ENCODE measurements around the gene CNDP1. TPM values are rescaled to one million over a fixed set of nuclear protein-coding genes. Genes with fewer than 3 reads are reported as not detected.

Gene CNDP1
- total RNA-seq, 1 donor from 2014 or later = not detected

DNA sequence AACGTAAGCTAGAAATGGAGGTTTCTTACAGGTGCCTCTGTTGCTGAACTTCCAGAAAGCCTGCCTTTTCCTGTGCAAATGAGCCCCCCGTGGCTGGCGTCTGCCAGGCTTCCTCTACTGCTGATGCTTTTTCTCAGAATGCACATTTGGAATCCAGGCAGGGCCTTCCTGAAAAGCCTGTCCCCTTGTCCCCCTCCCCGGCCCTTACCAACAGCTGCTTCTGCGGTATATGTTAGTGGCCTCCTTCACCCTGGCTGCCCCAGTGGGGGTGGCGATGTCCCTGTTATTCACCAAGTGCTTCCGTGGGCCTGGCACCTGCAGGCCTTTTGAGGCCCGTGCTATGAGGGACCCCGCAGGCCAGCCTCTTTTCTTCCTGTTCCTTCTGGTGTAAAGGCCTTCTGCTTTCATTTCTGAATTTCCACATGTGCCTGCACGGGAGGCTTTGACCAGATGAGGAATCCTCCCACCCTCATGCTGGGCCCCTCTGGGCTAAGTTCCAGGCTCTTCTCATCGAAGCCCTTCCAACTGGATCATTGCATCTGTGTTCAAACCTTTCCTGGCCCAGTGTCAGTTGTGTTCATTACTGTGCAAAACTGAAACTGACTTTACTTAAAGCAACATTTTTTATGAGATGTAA is 27.7 kb upstream of the CNDP1 start:
- no peak for ATAC-seq

DNA sequence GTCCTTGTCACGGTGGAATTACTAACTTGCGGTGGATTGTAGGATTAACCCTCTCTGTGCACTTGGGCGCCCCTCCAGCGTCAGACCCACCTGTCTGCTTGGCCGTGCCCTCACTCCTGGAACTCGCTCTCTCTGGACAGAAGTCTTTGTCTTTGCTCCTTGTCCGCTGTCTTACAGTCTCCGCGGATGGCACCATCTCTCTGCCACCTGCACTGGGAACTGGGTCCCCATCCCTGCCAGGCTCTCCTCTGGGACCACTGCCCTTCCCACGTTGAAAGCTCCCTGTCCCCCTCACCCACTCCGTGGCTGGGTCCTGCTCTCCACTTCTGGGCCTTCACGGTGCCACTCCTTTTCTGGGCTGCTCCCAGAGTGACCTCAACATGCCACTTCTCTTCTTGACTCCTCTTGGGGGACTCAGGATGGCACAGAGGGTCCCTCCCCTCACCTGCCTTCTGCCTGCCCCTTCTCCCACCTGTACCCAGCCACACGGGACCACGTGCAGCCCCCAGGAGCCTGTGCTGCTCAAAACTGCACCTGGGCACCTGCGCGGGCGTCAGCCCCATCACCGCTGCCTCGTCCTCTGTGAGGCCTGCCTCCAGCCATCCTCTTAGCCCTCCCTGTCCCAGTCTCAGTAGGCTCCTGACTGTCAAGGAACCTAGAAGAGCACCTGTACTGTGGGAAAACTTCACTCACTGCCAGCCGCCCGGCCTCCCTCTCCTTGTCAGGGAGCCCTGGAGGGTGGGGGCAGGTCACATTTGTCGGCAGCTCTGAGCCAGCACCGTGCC is 27.0 kb upstream of the CNDP1 start:
- no peak for ATAC-seq

DNA sequence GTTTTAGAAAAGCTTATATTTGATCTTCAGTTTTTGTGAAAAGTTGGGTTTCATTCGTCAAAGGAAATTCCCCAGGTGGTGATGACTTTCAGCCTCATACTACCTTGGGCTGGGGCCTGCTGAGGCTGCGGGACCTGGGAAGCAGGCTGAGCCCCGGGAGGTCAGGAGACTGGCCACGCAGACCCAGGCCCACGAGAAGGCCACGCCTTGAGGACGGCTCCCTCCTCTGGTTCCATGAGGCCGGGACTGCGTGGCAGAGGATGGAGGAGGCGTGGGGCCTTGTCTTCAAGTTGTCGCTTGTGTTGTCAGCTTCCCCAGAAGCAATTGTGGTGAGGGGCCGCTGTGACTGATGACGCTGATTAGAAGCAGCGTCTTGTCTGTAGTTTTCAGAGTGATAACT is 26.4 kb upstream of the CNDP1 start:
- ATAC-seq = no peak

DNA sequence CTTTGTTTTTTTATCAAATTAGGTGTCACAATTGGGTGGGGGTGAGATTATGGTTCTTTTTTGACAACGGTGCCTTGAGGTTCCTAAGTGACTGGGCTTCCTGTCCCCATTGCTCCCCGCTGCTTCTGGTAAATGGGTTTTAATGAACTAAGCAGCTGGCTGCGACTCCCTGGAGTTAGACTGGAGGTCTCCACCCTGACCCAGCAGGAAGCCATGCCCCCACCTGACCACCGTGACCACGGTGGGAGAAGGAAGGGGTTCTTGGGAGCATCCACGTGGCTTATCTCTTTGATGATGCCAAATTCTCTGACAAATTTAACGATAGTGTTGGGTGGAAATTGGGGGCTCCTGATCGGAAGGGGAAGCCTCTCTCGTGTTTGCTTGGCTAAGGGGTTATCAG is 25.9 kb upstream of the CNDP1 start:
- ATAC-seq = no peak

DNA sequence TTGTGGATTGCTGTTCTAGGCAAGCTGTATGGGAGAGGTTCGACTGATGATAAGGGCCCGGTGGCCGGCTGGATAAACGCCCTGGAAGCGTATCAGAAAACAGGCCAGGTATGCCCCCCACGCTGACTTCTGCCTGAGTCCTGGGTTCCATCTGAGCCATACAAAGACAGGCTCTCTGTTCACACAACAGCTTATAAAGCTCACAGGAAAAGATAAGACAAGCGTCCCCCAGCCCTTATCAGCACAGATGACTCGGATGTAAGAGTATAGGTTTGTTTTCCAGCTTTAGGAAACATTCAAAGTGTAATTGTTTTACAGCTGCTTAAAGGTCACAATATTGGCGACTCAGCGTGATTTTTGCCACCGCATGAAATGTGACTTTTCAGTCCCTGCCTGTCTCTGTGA is 25.5 kb upstream of the CNDP1 start:
- ATAC-seq = no peak

DNA sequence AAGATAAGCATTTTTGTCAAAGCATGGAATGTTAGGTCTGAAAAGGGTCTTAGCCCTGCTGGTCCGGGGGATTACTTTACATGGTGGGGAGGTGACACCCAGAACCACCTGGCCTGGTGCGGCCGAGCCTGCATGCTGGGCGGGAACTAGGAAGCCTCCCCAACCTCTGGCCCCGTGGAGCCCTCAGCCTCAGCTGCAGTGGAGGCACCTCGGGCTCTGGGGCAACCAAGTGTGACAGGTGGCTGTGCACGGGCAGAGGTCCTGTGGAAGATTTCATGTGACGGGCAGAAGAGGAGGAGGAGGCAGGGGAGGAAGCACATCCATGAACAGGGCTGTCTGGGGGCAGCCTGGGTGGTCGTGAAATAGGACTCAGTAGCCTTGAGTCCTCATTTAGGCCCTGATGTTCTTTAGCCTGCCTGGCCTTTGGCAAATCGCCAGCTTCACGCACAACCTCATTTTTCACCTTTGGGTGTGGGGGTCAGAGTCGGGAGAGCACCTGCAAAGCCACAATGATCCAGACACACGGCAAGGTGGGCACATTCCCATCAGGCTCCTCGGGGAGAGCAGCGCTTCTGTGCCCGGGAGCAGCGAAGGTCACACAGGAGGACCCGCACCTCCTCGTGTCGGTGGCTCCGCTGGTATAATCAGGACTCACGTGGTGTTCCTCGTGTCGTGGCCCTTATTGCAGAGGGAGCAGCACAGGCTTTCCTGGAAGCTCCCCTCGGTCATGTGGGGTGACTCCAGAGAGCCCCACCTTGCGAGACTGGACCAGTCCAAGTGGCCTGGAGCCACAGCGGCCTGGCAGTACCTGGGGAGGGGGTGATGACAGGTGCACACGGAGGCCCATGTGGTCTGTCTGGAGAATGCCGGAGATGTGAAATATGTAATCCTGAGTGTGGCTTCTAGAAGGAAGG is 24.2 kb upstream of the CNDP1 start:
- no peak for ATAC-seq

DNA sequence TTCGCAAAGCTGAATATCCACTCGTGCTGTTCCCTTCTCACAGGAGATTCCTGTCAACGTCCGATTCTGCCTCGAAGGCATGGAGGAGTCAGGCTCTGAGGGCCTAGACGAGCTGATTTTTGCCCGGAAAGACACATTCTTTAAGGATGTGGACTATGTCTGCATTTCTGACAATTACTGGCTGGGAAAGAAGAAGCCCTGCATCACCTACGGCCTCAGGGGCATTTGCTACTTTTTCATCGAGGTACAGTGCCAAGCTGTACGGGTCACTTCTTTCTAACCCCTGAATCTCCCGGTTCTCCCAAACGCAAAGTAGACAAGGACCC is 23.6 kb upstream of the CNDP1 start:
- no peak for ATAC-seq

DNA sequence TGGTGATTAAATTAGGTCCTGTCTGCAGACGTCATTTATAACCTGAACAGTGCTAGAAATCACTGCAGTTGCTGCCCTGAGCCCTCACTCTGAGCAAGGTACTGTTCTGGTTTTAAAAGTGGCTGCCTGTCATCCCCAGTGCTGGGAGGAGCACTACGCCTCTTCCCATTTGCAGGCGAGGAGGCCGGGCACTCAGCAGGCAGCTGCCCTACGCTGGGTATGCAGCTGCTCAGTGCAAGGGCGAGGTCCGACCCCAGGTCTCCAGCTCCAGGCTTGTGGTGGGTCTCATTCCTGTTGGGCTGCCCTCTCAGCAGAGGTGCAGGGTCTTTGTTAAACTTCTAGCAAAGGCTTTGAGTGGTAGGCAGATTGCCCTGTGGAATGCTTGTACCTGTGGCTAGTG is 22.5 kb upstream of the CNDP1 start:
- ATAC-seq = no peak

- no peak for ATAC-seq
Observed at GRCh38 chr18:74512321-74513053, 21.8 kb upstream of the CNDP1 start.

GRCh38 chr18:74513149-74513882 is 21.0 kb upstream of the CNDP1 start:
- no peak for ATAC-seq

GRCh38 chr18:74513883-74514205 is 20.5 kb upstream of the CNDP1 start:
- no peak for ATAC-seq

DNA sequence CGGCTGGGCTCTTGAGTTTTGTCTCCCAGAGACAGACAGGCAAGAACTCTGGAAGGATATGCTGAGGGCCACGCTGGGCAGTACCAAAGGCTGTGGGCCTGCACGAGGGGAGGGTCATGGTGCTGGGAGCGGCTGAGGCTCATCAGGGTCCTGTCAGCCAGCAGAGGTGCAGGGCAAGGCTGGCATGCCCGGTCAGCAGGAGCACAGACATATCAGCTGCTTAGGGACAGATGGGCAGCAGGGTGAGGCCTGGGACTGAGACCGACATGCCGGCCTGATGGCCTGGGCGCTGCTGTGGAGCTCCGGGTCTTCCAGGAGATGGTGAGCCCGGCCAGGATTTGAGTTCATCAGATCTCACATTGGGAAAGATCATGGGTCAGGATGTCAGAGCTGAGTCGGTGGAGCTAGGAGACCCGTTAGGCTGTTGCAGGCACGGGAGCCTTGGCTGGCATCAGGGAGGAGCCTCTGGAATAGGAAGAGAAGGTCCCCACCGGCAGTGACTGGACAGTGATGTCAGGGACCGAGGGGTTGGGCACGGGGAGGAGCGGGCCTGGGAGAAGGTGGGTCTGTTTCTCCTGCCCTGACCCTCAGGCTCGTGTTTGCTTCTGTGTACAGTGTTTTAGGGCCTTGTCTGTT is 19.3 kb upstream of the CNDP1 start:
- no peak for ATAC-seq

- ATAC-seq = no peak
Observed at GRCh38 chr18:74515620-74516231, 18.6 kb upstream of the CNDP1 start.

- ATAC-seq = no peak
Observed at GRCh38 chr18:74516271-74517235, 17.7 kb upstream of the CNDP1 start.

GRCh38 chr18:74517236-74517630 is 17.1 kb upstream of the CNDP1 start:
- no peak for ATAC-seq

- no peak for ATAC-seq
Observed at GRCh38 chr18:74518456-74519295, 15.6 kb upstream of the CNDP1 start.

DNA sequence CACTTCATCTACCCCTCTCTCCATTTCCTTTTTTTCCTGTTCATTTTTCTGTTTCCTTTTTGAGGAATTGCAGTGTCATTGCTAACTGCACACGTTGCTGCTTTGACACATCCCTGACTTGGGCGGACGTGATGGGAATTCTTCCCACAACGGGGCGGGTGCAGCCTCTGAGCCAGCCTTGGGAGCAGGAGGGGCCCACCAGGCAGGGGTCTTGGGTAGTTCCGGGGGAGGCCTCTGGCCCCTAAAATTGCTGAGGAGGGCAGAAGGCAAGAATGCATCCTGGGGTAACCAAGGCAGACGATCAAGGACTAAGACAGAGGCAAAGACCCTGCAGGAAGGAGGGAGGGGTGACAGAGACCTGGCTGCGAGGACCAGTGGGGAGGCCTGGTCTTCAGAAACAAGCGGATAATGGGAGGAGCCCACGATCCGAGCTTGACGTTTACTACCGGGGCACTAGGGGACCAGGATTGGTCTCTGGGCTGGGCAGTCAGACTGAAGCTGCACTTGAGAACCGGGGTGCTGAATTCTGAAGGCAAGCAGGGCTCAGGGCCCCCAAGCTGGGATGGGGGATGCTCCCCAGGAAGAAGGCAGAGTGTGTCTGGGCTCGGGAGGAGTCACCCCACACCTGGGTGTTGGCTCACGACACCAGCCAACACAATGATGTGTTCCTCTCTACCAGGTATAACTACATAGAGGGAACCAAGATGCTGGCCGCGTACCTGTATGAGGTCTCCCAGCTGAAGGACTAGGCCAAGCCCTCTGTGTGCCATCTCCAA is 14.8 kb upstream of the CNDP1 start:
- ATAC-seq = no peak

All from esophagus mucosa (tissue), 1 donor.